ENCODE measurements around the gene AGBL5. TPM values are rescaled to one million over a fixed set of nuclear protein-coding genes. Genes with fewer than 3 reads are reported as not detected.
A peak's percentile ranks its signal among the peaks of the same experiment; 100 is the strongest.

AGBL5 gene
- total and polyA plus RNA-seq, 9 of the 15 experiments (the other 6 are each of a cell fraction or from before 2014, with no cell fraction given): 3.3 to 52.7 (median 26.2) TPM

DNA sequence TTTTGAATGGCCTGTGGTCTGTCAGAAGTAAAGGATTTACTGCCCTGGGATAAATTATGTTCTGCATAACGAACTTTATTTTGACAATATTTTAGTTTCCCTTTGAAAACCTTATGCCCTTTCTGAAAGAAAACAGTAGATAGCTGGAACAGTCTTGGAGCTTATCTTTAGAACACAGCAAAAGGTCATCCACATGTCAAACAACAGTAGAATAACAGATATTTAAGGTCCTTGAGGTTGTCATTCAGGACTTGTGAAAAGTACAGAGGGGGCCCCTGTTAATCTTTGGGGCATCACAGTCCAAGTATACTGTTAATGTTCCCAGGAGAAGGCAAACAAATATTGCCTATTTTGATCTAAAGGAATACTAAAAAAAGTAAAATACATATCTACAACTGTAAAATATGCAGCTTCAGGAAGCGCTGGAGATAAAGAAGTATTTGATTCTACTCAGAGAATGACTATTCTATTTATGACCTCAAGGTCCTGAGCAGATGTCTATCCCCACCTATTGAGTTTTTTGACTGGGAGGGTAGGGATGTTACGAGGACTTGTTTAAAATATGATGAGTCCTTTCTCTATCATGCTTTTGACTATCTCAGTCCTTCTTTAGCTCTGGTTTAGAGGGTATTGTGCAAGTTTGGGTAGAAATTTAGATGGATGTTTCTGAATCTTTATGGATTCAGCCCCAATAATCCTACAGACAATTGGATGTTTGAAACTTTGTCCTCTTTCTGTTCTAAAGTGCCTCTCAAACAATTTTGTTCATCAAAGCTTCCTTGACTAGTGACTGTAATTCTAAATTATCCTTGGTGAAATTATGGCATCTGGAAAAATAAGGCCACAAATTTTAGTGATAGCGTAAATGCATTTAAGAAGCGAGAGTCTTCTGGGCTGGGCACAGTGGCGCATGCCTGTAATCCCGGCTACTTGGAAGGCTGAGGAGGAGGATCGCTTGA is 43.8 kb upstream of the AGBL5 start (continued):
- TF ChIP-seq KLF6 (CRISPR knock-in tag; IDR thresholded peaks at IDR 0.05; ENCODE audit: borderline replicate concordance): peak; percentile 51; the same call in 1 of the 2 replicates
- TF ChIP-seq ZNF140 (CRISPR knock-in tag; IDR thresholded peaks at IDR 0.05): no peak
- TF ChIP-seq SOX6 (IDR thresholded peaks at IDR 0.05): peak; percentile 92
- TF ChIP-seq TAF9B (IDR thresholded peaks at IDR 0.05; ENCODE audit: partially characterized antibody): peak; percentile 0
- peak; percentile 65 for TF ChIP-seq MYC (IDR thresholded peaks at IDR 0.05; ENCODE audit: low read depth, low read length)
- no peak for TF ChIP-seq MYC (CRISPR knock-in tag; IDR thresholded peaks at IDR 0.05; ENCODE audit: borderline replicate concordance, low read depth)
- TF ChIP-seq EP400 (IDR thresholded peaks at IDR 0.05): peak; percentile 30
- peak in 1 of 2 experiments; percentile 50; a peak in 2 of 4 replicates for TF ChIP-seq FOXK2 (conservative IDR thresholded peaks at IDR 0.05 in 1 of 2, IDR thresholded peaks at IDR 0.05 in 1 of 2; ENCODE audit: low read depth in 2 of 2)
- TF ChIP-seq, protein P1, sequence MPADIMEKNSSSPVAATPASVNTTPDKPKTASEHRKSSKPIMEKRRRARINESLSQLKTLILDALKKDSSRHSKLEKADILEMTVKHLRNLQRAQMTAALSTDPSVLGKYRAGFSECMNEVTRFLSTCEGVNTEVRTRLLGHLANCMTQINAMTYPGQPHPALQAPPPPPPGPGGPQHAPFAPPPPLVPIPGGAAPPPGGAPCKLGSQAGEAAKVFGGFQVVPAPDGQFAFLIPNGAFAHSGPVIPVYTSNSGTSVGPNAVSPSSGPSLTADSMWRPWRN (IDR thresholded peaks at IDR 0.05; ENCODE audit: low read depth): peak; percentile 65; the same call in 1 of the 2 replicates
- TF ChIP-seq, protein P2, sequence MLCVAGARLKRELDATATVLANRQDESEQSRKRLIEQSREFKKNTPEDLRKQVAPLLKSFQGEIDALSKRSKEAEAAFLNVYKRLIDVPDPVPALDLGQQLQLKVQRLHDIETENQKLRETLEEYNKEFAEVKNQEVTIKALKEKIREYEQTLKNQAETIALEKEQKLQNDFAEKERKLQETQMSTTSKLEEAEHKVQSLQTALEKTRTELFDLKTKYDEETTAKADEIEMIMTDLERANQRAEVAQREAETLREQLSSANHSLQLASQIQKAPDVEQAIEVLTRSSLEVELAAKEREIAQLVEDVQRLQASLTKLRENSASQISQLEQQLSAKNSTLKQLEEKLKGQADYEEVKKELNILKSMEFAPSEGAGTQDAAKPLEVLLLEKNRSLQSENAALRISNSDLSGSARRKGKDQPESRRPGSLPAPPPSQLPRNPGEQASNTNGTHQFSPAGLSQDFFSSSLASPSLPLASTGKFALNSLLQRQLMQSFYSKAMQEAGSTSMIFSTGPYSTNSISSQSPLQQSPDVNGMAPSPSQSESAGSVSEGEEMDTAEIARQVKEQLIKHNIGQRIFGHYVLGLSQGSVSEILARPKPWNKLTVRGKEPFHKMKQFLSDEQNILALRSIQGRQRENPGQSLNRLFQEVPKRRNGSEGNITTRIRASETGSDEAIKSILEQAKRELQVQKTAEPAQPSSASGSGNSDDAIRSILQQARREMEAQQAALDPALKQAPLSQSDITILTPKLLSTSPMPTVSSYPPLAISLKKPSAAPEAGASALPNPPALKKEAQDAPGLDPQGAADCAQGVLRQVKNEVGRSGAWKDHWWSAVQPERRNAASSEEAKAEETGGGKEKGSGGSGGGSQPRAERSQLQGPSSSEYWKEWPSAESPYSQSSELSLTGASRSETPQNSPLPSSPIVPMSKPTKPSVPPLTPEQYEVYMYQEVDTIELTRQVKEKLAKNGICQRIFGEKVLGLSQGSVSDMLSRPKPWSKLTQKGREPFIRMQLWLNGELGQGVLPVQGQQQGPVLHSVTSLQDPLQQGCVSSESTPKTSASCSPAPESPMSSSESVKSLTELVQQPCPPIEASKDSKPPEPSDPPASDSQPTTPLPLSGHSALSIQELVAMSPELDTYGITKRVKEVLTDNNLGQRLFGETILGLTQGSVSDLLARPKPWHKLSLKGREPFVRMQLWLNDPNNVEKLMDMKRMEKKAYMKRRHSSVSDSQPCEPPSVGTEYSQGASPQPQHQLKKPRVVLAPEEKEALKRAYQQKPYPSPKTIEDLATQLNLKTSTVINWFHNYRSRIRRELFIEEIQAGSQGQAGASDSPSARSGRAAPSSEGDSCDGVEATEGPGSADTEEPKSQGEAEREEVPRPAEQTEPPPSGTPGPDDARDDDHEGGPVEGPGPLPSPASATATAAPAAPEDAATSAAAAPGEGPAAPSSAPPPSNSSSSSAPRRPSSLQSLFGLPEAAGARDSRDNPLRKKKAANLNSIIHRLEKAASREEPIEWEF (CRISPR knock-in tag; IDR thresholded peaks at IDR 0.05): peak; percentile 22; the same call in 1 of the 2 replicates
- peak in 1 of 2 experiments; percentile 42; a peak in 1 of 4 replicates for TF ChIP-seq NONO (IDR thresholded peaks at IDR 0.05; ENCODE audit: low read depth in 2 of 2, low read length in 1 of 2)
- 0 out of 2 replicates have a peak, but pooled peaks have one; percentile 43 for TF ChIP-seq NCOA6 (IDR thresholded peaks at IDR 0.05)
- TF ChIP-seq, protein P3, sequence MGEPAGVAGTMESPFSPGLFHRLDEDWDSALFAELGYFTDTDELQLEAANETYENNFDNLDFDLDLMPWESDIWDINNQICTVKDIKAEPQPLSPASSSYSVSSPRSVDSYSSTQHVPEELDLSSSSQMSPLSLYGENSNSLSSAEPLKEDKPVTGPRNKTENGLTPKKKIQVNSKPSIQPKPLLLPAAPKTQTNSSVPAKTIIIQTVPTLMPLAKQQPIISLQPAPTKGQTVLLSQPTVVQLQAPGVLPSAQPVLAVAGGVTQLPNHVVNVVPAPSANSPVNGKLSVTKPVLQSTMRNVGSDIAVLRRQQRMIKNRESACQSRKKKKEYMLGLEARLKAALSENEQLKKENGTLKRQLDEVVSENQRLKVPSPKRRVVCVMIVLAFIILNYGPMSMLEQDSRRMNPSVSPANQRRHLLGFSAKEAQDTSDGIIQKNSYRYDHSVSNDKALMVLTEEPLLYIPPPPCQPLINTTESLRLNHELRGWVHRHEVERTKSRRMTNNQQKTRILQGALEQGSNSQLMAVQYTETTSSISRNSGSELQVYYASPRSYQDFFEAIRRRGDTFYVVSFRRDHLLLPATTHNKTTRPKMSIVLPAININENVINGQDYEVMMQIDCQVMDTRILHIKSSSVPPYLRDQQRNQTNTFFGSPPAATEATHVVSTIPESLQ (CRISPR knock-in tag; IDR thresholded peaks at IDR 0.05): no peak
- TF ChIP-seq CTBP1 (IDR thresholded peaks at IDR 0.05; ENCODE audit: borderline replicate concordance): peak; percentile 28
- peak; percentile 64; the same call in 1 of the 2 replicates for TF ChIP-seq PYGO2 (tag; IDR thresholded peaks at IDR 0.05)
- TF ChIP-seq SMARCC2 (IDR thresholded peaks at IDR 0.05; ENCODE audit: low read depth): peak; percentile 35; the same call in 1 of the 2 replicates
